CD4-positive, alpha-beta memory T cell (primary cell): ENCODE measurements around the gene LENG9. TPM values are rescaled to one million over a fixed set of nuclear protein-coding genes. Genes with fewer than 3 reads are reported as not detected.

Experiments used
- CTCF ChIA-PET: fragments of 350-600 bp; sonication (Branson Sonifier 250); formaldehyde crosslinking; loops from one replicate; lab custom pipeline; 2021; ENCODE audit warnings: inconsistent platforms; ENCODE audit not compliant: partially characterized antibody; lab: Charles Lee
- POLR2A ChIA-PET: fragments of 350-600 bp; sonication (Branson Sonifier 250); formaldehyde crosslinking; loops from one replicate; lab custom pipeline; 2021; ENCODE audit not compliant: partially characterized antibody; lab: Charles Lee
- DNase-seq, 5 donors: peaks; one replicate each; pipeline versions ENCODE4 v3.0.0 to v3.0.0-alpha.2; 2020 to 2022; ENCODE audit warnings: mixed read lengths in 1 of 5
- H3K27ac ChIP-seq: one replicate; pipeline ENCODE4 v1.7.0; 2013; ENCODE audit warnings: low read depth, low read length
- H3K27me3 ChIP-seq: 2 replicates; pipeline ENCODE4 v1.7.0; 2013; ENCODE audit warnings: mild to moderate bottlenecking, low read length, moderate library complexity; ENCODE audit not compliant: insufficient read depth
- H3K36me3 ChIP-seq: 2 replicates; pipeline ENCODE4 v1.7.0; 2013; ENCODE audit warnings: mild to moderate bottlenecking, low read length, moderate library complexity; ENCODE audit not compliant: insufficient read depth
- H3K4me1 ChIP-seq: 2 replicates; pipeline ENCODE4 v1.7.0; 2013; ENCODE audit warnings: mild to moderate bottlenecking, low read length, moderate library complexity; ENCODE audit not compliant: insufficient read depth
- H3K4me3 ChIP-seq, 2 donors: one replicate each; pipeline ENCODE4 v1.7.0; 2013; ENCODE audit warnings: low read length in 2 of 2, mild to moderate bottlenecking in 1 of 2
- H3K9me3 ChIP-seq, 2 donors: one replicate each; pipeline ENCODE4 v1.7.0; 2013; ENCODE audit warnings: low read length in 2 of 2, control low read depth in 1 of 2; ENCODE audit not compliant: control insufficient read depth in 1 of 2
- H3K27ac Mint-ChIP-seq, 7 donors: one replicate each; pipeline ENCODE4 v1.8.0; 2020 to 2021; ENCODE audit warnings: mixed read lengths in 7 of 7, mild to moderate bottlenecking in 6 of 7, inconsistent platforms in 3 of 7, moderate library complexity in 3 of 7
- H3K27me3 Mint-ChIP-seq, 2 donors: one replicate each; pipeline ENCODE4 v1.8.0; 2020 to 2021; ENCODE audit warnings: mixed read lengths in 2 of 2
- H3K36me3 Mint-ChIP-seq, 2 donors: one replicate each; pipeline ENCODE4 v1.8.0; 2020 to 2021; ENCODE audit warnings: mixed read lengths in 2 of 2, inconsistent platforms in 1 of 2, mild to moderate bottlenecking in 1 of 2
- H3K4me1 Mint-ChIP-seq, 4 donors: one replicate each; pipeline ENCODE4 v1.8.0; 2020 to 2021; ENCODE audit warnings: mixed read lengths in 4 of 4, mild to moderate bottlenecking in 1 of 4
- H3K4me3 Mint-ChIP-seq, 8 donors: one replicate each; pipeline ENCODE4 v1.8.0; 2020 to 2021; ENCODE audit warnings: mixed read lengths in 8 of 8, mild to moderate bottlenecking in 7 of 8, moderate library complexity in 6 of 8, inconsistent platforms in 3 of 8
- H3K9me3 Mint-ChIP-seq, 8 donors: one replicate each; pipeline ENCODE4 v1.8.0; 2020 to 2021; ENCODE audit warnings: mixed read lengths in 8 of 8, mild to moderate bottlenecking in 5 of 8, inconsistent platforms in 3 of 8, moderate library complexity in 1 of 8
- intact Hi-C: fragments of 100-400 bp; cut with micrococcal nuclease; formaldehyde crosslinking; loops from one replicate; pipeline ENCODE4 v1.15.1; 2023
- polyA plus RNA-seq, 2 donors: library from polyadenylated mRNA; unstranded; fragments of 300-500 nt; fragmentation: Illumina TruSeq; gene quantifications; one replicate each; pipeline ENCODE4 v1.2.3, GENCODE V29; 2021
- total RNA-seq, 2 experiments: library from RNA; stranded (reverse); gene quantifications; one replicate each; pipeline ENCODE4 v1.2.3, GENCODE V29; 2021

LENG9 gene
- total and polyA plus RNA-seq, 4 experiments from 2014 or later: 0.59 to 7.3 (median 7.2) TPM; not detected in 1

GRCh38 chr19:54428323-54429175 is 35.0 kb downstream of the LENG9 start:
- H3K4me3 ChIP-seq: no peak overlapping the region

GRCh38 chr19:54427586-54427985 is 36.0 kb downstream of the LENG9 start:
- DNase-seq: no peak
- Mint-ChIP-seq H3K9me3 (no peaks in the 10 kb centered on the region), H3K4me1 (peaks cover 0 to 7% (median 3%) of the 10 kb centered on the region in 4 donors), H3K27ac (peak overlapping the region in 1 of 7 donors; percentile 29), H3K36me3 (no peaks in the 10 kb centered on the region), H3K4me3 (no peak overlapping the region), H3K27me3 (peaks cover 7 to 32% of the 10 kb centered on the region in 2 donors)
- Histone ChIP-seq H3K9me3 (no peaks in the 10 kb centered on the region), H3K36me3 (no peaks in the 10 kb centered on the region), H3K4me3 (no peak overlapping the region), H3K4me1 (peaks cover 13% of the 10 kb centered on the region), H3K27ac (no peak overlapping the region), H3K27me3 (peaks cover 13% of the 10 kb centered on the region)
- CTCF ChIA-PET: no interaction called here
- intact Hi-C loops: no loop called here
- POLR2A ChIA-PET: no interaction called here

More at GRCh38 chr19:54428323-54429175, 35.0 kb downstream of the LENG9 start:
- H3K9me3 ChIP-seq: no peaks in the 10 kb centered on the region
- Mint-ChIP-seq H3K27ac (no peak overlapping the region), H3K27me3 (peaks cover 6 to 28% of the 10 kb centered on the region in 2 donors), H3K36me3 (no peaks in the 10 kb centered on the region), H3K4me1 (peaks cover 0 to 7% (median 3%) of the 10 kb centered on the region in 4 donors), H3K9me3 (no peaks in the 10 kb centered on the region), H3K4me3 (no peak overlapping the region)
- H3K27ac ChIP-seq: no peak overlapping the region
- peaks cover 13% of the 10 kb centered on the region for H3K4me1 ChIP-seq
- H3K27me3 ChIP-seq: peaks cover 13% of the 10 kb centered on the region
- DNase-seq: no peak
- ChIA-PET CTCF (no interaction called here), POLR2A (no interaction called here)
- intact Hi-C loops: no loop called here
- H3K36me3 ChIP-seq: no peaks in the 10 kb centered on the region

- Mint-ChIP-seq H3K4me3 (no peak overlapping the region), H3K27me3 (peaks cover 7 to 30% of the 10 kb centered on the region in 2 donors)
- CTCF ChIA-PET: no interaction called here
Observed at GRCh38 chr19:54426291-54426931, 37.2 kb downstream of the LENG9 start.

GRCh38 chr19:54425382-54425723 is 38.2 kb downstream of the LENG9 start:
- H3K27ac ChIP-seq: no peak overlapping the region
- H3K27me3 ChIP-seq: peaks cover 13% of the 10 kb centered on the region
- DNase-seq: no peak
- ChIA-PET POLR2A (no interaction called here), CTCF (no interaction called here)
- H3K27ac Mint-ChIP-seq: peak overlapping the region in 1 of 7 donors; percentile 17
- H3K27me3 Mint-ChIP-seq: peaks cover 7 to 30% of the 10 kb centered on the region in 2 donors
- H3K36me3 Mint-ChIP-seq: no peaks in the 10 kb centered on the region
- no peaks in the 10 kb centered on the region for H3K9me3 ChIP-seq
- H3K9me3 Mint-ChIP-seq: no peaks in the 10 kb centered on the region
- intact Hi-C loops: no loop called here
- no peaks in the 10 kb centered on the region for H3K36me3 ChIP-seq
- no peak overlapping the region for H3K4me3 ChIP-seq
- no peaks in the 10 kb centered on the region for H3K4me1 Mint-ChIP-seq
- H3K4me3 Mint-ChIP-seq: no peak overlapping the region
- H3K4me1 ChIP-seq: peaks cover 5% of the 10 kb centered on the region

More at GRCh38 chr19:54426291-54426931, 37.2 kb downstream of the LENG9 start:
- H3K4me3 ChIP-seq: no peak overlapping the region
- peaks cover 13% of the 10 kb centered on the region for H3K27me3 ChIP-seq
- H3K9me3 ChIP-seq: no peaks in the 10 kb centered on the region
- POLR2A ChIA-PET: no interaction called here
- no peaks in the 10 kb centered on the region for H3K36me3 ChIP-seq
- H3K4me1 ChIP-seq: peaks cover 13% of the 10 kb centered on the region
- H3K9me3 Mint-ChIP-seq: no peaks in the 10 kb centered on the region
- no peak for DNase-seq
- intact Hi-C loops: no loop called here
- H3K27ac ChIP-seq: no peak overlapping the region
- H3K27ac Mint-ChIP-seq: no peak overlapping the region
- no peaks in the 10 kb centered on the region for H3K36me3 Mint-ChIP-seq
- peaks cover 0 to 6% (median 2%) of the 10 kb centered on the region in 4 donors for H3K4me1 Mint-ChIP-seq

GRCh38 chr19:54424660-54425381 is 38.8 kb downstream of the LENG9 start:
- H3K9me3 Mint-ChIP-seq: no peaks in the 10 kb centered on the region
- ChIA-PET CTCF (no interaction called here), POLR2A (no interaction called here)
- H3K27me3 Mint-ChIP-seq: peaks cover 7 to 31% of the 10 kb centered on the region in 2 donors
- Histone ChIP-seq H3K27ac (no peak overlapping the region), H3K27me3 (peaks cover 13% of the 10 kb centered on the region), H3K4me1 (no peaks in the 10 kb centered on the region), H3K9me3 (no peaks in the 10 kb centered on the region), H3K36me3 (no peaks in the 10 kb centered on the region), H3K4me3 (no peak overlapping the region)
- intact Hi-C loops: no loop called here
- no peak overlapping the region for H3K4me3 Mint-ChIP-seq
- no peak for DNase-seq
- no peak overlapping the region for H3K27ac Mint-ChIP-seq
- no peaks in the 10 kb centered on the region for H3K4me1 Mint-ChIP-seq
- H3K36me3 Mint-ChIP-seq: no peaks in the 10 kb centered on the region

- intact Hi-C loops: no loop called here
- no peaks in the 10 kb centered on the region for H3K36me3 Mint-ChIP-seq
- no peaks in the 10 kb centered on the region for H3K9me3 ChIP-seq
- no peaks in the 10 kb centered on the region for H3K9me3 Mint-ChIP-seq
- POLR2A ChIA-PET: no interaction called here
- H3K36me3 ChIP-seq: no peaks in the 10 kb centered on the region
- H3K27me3 ChIP-seq: peaks cover 13% of the 10 kb centered on the region
- H3K4me1 ChIP-seq: no peaks in the 10 kb centered on the region
- H3K4me3 ChIP-seq: no peak overlapping the region
- H3K27ac Mint-ChIP-seq: no peak overlapping the region
- H3K27me3 Mint-ChIP-seq: peaks cover 10 to 34% of the 10 kb centered on the region in 2 donors
- H3K4me1 Mint-ChIP-seq: peaks cover 0 to 4% (median 0%) of the 10 kb centered on the region in 4 donors
- H3K27ac ChIP-seq: no peak overlapping the region
- no peak overlapping the region for H3K4me3 Mint-ChIP-seq
- CTCF ChIA-PET: no interaction called here
- no peak for DNase-seq
Observed at GRCh38 chr19:54424201-54424600, 39.4 kb downstream of the LENG9 start.

GRCh38 chr19:54422136-54422535 is 41.4 kb downstream of the LENG9 start:
- intact Hi-C loops: no loop called here
- H3K9me3 ChIP-seq: no peaks in the 10 kb centered on the region
- H3K4me3 Mint-ChIP-seq: no peak overlapping the region
- H3K36me3 ChIP-seq: no peaks in the 10 kb centered on the region
- CTCF ChIA-PET: no interaction called here
- no peak overlapping the region for H3K27ac Mint-ChIP-seq
- H3K36me3 Mint-ChIP-seq: no peaks in the 10 kb centered on the region
- H3K4me1 ChIP-seq: peaks cover 12% of the 10 kb centered on the region
- peaks cover 7 to 18% (median 10%) of the 10 kb centered on the region in 4 donors for H3K4me1 Mint-ChIP-seq
- no peak overlapping the region for H3K27ac ChIP-seq
- peaks cover 7% of the 10 kb centered on the region for H3K27me3 ChIP-seq
- H3K27me3 Mint-ChIP-seq: peaks cover 20 to 44% of the 10 kb centered on the region in 2 donors
- no peak overlapping the region for H3K4me3 ChIP-seq
- H3K9me3 Mint-ChIP-seq: peaks cover 0 to 3% (median 0%) of the 10 kb centered on the region in 8 donors
- POLR2A ChIA-PET: no interaction called here
- no peak for DNase-seq
